GM06990 (cell line): ENCODE measurements around the gene MRLN.

ENCODE experiments used
- DNase-seq: peaks from one replicate; pipeline ENCODE4 v3.0.0-alpha.2; 2011; ENCODE audit not compliant: insufficient read length; ENCODE audit errors: extremely low read depth
- H3K27me3 ChIP-seq: replicated peaks from 2 replicates; pipeline ENCODE4 v1.6.0; 2011; ENCODE audit warnings: low read length; ENCODE audit not compliant: control insufficient read depth, insufficient read depth
- H3K36me3 ChIP-seq: 2 replicates; pipeline ENCODE4 v1.5.1; 2011; ENCODE audit warnings: low read length; ENCODE audit not compliant: control insufficient read depth, insufficient read depth
- H3K4me3 ChIP-seq: replicated peaks from 2 replicates; pipeline ENCODE4 v1.5.1; 2011; ENCODE audit warnings: low read depth, mild to moderate bottlenecking, control low read depth, low read length
- CTCF ChIP-seq: IDR thresholded peaks from 2 replicates; pipeline ENCODE4 v1.5.1; 2011; ENCODE audit warnings: low read length, control low read depth, mild to moderate bottlenecking, inconsistent platforms; ENCODE audit not compliant: insufficient read depth, poor library complexity, severe bottlenecking

The MRLN gene

GRCh38 chr10:59688921-59689351 lies 64.3 kb downstream of the MRLN start:
- Histone ChIP-seq H3K4me3 (no peak overlapping the region), H3K27me3 (no peaks in the 10 kb centered on the region), H3K36me3 (no peaks in the 10 kb centered on the region)
- DNase-seq = no peak
- TF ChIP-seq CTCF = no peak

DNA sequence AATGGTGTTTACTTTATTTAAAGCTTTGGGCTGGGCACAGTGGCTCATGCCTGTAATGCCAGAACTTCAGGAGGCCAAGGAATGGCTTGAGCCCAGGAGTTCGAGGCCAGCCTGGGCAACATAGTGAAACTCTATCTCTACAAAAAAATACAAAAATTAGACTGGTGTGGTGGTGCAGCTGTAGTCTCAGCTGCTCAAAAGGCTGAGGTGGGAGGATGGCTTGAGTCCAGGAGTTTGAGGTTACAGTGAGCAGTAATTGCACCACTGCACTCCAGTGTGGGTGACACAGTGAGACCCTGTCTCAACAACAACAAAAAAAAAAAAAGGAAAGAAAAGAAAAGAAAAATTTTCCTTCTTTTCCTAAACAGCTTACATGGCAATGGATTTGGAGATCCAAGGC lies 65.6 kb downstream of the MRLN start:
- no peaks in the 10 kb centered on the region for H3K36me3 ChIP-seq
- H3K4me3 ChIP-seq = no peak overlapping the region
- H3K27me3 ChIP-seq = no peaks in the 10 kb centered on the region
- TF ChIP-seq CTCF = no peak
- no peak for DNase-seq
